CD4-positive, alpha-beta T cell treated with Interleukin-21 for 1 hour (primary cell): ENCODE results near the gene OXTR.
"Not testable (repeated sequence)": the region's sequence is repeated elsewhere in the genome, so short reads cannot be mapped to it uniquely, and the experiment has no call there.

Source experiments
- DNase-seq: peaks from one replicate; pipeline ENCODE4 v3.0.0-alpha.2; 2020

The OXTR gene

DNA sequence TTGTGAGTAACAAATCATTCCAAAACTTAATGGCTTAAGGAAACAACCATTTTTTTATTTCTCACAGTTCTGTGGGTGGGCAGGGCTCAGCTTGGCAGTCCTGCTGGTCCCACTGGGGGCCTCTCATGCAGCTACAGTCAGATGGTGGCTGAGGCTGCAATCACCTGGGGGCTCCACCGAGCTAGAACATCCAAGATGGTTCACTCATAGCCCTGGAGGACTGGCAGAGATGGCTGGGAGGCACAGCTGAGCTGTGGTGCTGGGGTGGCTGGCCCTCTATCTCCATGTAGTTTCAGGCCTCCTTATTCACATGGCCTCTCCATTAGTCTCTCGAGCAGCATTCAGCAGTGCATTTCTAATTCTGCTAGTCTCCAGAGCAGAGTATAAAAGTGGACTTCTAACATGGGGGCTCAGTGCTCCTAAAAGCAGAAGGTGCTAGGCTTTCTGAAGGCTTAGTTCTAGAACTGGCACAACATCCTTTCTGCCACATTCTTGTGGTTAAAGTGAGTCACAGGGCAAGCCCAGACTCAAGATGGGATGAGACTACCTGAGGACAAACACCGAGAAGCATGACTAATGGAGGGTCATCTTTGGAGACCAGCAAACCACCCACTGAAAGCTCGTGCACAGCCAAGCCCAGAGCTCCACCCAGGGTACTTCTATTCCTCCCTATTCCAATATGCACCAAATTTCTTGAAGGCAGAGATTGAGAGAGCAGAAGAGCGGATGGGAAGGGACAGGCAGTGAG, 29.5 kb downstream of the OXTR start:
- no peak for DNase-seq

DNA sequence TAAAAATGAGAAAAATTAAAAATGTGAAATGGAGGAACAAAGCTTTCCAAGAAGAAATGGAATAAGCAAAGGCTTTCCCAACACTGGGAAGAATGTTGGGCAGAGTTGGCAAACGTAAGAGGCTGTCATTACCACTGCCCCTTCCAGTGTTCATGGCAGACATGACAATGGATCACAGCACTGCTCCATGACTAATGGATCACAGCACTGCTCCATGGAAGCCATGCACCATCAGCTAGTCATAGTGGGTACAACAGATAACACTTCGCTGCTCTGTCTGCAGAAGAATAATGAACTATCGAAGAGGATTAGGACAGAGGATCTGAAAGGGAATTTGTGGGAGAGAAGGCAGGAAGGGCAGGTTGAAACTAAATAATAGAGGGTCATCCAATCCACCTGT, 30.8 kb downstream of the OXTR start:
- no peak for DNase-seq

DNA sequence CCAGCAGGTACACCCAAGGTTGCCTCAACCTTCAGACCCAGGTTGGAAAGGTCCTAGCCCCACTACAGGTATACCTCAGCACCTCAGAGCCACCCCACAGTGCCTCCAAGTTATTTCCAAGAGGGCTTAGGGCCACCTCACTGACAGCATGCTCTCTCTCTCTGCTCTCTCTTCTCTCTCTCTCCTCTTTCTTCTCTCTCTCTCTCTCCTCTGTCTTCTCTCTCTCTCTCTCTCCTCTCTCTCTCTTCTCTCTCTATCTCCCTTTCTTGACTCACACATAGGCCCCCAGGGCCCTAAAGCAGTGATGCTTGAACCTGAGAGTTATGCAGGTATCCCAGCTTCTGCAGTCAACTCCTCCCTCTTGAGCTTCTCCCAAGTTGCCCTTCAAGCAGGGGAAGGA, 31.6 kb downstream of the OXTR start:
- no peak for DNase-seq

DNA sequence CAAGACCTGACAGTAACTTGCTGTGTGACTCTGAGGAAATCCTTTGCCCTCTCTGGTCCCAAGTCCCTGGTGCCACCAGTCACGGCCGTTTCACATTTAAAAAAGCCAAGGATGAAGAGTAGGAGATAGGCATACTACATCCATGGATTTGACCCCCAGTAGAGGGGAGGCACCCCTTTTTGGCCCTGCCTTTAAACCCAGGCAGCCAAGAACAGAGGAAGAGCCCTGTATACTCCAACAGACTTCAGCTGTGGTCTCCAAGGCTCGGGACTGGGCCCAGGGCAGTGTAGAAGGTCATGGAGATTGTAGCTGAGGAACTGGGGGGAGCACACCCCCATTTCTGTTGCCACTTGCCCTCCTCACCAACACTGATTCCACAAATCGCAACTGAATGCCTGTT, 32.1 kb downstream of the OXTR start:
- no peak for DNase-seq

DNA sequence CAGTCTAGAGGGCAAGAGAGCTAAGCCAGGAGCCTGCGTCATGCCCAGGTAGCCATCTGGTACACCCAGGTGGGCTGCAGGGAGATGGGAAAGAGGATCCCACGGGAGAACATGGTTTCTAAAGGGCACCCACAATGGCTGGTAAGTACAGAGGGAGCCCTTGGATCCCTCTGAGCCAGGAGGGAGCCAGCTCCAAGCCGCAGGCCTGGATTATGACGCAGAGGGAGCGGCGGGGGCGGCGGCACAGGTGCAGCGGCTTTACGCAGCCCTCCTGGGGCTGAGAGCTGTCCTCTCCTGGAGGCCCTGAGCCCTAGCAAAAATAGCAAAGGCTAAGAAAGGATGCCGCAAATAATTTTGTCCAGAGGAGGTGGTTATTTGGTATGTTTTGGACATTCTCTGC, 33.0 kb downstream of the OXTR start:
- DNase-seq: no peak

DNA sequence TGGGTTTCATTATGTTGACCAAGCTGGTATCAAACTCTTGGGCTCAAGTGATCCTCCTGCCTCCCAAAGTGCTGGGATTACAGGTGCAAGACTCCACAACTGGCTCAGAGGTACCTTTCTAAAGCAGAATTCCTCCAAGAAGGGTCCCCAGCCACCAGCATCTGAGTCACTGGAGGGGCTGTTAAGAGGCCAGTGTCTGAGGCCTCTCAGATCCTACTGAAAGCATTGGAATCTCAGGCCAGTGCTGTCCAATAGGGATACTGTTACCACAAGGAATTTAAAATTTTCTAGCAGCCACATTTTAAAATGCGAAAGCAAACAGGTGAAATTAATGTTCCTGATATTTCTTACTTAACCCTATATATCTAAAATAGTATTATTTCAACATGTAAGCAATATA, 34.5 kb downstream of the OXTR start:
- DNase-seq: no peak

DNA sequence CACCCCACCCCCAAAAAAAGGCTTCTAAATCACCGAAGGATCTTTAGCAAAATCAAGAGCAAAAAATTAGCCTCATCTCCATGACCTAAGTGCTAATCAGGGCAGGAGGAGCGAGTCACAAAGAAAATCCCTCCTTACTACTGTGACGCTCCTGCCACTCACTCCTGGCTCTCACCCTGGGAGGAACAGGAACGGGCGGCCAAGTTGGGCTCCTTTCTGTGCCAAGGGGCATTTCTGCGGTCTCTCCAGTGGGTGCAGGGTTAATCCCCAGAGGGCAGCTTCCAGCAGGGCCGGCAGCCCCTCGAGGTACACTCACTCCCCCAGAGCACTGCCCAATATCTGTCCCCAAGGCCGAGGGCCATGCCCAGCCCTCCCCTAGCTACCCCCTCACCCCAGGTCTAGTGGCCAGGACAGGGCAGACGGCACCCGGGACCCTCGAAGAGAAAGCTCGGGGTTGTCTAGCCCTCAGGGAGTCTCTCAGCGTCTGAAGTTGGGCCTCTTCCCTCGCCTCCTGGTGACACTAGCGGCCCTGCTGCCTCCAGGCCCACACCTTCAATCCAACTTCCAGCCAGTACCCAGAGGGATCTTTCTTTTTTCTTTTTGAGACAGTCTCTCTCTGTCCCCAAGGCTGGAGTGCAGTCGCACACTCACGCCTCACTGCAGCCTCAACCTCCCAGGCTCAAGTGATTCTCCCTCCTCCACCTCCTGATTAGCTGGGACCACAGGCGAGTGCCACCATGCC, 35.1 kb downstream of the OXTR start:
- no peak for DNase-seq

DNA sequence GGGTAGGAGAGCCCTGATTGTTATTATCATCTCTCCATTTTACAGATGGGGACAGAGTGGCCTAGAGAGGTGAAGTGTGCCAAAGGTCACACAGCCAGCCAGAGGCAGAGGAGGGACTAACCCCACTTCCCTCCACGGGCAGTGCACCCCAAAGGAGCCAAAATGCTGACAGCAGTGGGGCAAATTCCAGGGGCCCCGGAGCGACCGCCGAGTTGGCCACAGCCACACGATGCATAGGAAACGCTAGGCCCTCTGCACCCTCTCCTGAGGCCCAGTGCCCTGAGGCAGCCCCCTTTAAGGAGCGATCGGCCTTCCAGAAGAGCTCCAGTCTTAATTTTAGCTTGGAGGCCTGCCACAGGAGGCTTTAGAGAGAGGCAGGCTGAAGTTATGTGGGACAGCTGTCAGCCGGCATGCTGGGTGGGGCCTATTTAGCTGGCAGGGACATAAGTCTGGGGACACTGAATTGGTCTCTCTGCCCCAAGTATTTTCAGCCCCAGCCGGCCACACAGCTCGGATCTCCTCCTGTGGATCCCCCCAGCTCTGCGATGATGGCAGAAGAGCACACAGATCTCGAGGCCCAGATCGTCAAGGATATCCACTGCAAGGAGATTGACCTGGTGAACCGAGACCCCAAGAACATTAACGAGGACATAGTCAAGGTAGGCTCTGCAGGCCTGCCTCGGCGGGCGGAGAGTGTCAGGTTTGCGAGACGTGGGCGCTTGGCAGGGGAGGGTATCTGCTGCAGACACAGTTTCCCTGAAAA, 35.9 kb downstream of the OXTR start, which contains the start of gene CAV3:
CAV3 (plus strand) TSS at position 471 of the 763 bp plus-strand sequence; CDS start at position 546, 75 bp downstream.
- no peak for DNase-seq

DNA sequence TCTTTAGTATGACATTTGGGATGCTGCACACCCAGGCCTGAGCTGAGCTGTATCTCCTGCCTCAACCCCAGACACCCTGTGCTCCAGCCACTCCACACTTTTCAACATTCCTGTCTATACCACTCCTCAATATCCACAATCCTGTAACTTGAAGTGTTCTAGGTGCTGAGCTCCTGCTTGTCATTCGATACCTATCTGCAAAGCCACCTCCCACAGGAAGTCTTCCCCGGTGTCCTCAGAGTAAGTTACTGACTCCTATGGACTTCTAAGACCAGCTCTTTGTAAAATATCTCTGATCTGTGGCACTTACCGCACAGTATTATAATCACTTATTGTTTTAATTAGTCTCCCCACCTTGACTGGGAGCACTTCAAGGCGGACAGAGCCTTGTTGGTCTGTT, 37.0 kb downstream of the OXTR start:
- DNase-seq: no peak

DNA sequence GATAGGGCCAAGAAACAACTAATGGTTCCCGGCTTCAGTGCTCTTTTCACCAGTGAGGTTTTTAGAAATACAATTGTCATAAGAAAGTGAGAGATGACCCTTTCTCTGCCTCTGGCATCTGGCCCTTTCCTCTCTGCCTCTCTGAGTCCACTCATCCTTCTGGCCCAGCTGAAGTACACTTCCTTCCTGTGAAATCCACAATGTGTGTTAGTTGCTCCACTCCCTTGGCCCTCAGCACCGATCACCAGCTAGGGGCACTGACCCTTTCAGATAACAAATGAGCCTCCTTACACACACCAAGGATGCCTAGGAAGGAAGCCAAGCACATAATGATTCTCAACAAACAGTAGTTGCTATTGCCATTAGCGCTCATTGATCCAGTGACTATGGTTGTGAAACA, 38.8 kb downstream of the OXTR start:
- no peak for DNase-seq

DNA sequence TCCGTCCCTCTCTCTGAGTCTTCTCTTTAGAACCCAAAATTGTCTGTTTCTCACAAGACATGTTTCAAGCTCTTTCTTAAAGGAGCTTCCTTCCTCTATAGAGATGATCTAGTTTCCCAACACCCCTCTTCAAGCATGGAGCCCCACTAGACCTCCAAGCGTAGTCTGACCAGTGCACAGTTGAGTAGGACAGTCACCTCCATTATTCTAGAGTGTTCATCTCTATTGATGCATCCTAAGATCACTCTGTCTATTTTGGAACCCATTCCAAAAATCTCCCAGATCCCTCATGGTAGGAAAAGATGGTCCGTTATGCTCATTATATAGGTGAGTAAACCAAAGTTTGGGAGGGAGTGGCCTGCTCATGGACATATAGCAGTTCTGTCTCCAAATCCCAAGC, 39.9 kb downstream of the OXTR start:
- no peak for DNase-seq

DNA sequence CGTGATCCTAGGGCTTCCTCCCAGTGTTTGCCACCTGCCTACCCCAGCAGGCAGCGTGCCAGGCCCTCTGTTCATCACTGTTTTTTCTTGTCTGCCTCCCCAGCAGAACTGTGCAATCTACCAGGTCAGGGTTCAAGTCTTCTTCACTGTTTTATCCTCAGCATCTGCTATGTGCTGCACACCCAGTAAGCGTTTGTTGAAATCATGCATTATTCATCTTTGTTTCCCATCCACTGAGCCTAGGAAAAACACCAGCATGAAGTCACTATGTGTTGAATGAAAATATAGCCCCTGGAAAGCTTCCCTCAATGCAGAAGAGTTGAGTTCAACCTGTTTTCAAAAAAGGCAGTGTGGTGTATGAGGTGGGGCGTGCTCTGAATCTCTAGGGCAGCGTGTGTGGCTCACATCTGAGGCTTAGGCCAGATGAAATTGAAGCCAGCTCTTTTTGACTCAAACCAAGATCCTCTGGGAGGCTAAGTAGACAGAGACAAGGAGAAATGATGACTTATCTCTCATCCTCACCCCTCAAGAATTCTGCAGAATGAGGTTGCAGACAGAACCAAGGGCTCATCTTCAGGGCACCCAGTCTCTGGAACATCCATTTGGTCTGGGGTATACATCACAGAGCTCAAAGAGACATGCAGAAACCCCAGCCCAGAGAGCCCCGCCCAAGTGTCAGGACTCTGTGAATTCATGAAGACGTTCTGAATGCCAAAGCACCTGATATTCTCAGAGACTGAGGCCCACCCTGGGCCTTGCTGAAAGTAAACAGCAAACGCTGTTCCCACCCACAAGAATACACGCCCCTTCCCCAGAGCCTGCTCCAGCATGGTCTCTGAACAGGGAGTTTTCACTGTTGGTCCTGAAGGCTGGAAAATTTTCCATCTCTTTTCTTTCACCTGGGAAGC, 41.6 kb downstream of the OXTR start:
- DNase-seq: no peak

DNA sequence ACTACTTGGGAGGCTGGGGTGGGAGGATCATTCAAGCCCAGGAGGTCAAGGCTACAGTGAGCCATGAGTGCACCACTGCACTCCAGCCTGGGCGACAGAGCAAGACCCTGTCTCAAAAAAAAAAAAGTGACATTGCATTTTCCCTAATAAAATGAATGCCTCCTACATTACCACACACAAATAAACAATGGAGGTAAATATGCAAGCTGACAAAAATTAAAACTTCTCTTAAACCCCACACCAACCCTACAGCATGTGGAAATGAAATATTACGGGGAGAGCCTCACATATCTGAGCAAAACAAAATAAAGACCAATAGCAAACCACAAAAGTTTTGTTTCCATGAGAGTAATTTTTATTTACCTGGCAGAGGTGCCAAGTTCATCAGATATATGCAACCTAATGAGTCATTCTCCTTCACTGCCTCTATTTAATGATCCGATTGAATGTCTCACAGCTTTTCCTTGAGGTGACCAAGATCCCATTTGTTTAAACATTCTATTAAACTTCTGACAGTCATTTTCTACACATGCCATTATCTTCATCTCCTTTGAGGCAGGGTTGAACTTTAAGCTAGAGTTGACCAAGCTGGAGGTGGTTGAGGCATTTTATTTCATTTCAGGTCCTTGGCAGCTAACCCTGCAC, 45.2 kb downstream of the OXTR start:
- DNase-seq: no peak

DNA sequence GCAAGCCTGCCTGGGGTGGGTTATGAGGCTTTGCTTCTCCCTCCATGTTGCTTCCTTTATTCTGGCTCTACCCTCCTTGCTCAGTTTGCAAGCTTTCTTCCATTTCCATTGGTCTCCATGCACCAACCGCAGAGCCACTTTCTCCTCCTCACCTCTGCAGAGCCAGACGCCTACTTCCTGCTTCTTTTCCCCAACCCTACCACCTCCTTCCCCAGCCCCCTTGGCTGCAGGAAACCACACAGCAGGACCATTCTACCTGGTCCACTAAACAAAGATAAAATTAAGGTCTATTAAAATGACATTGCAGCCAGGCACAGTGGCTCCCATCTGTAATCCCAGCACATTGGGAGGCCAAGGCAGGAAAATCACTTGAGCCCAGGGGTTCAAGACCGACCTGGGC, 45.8 kb downstream of the OXTR start:
- no peak for DNase-seq

DNA sequence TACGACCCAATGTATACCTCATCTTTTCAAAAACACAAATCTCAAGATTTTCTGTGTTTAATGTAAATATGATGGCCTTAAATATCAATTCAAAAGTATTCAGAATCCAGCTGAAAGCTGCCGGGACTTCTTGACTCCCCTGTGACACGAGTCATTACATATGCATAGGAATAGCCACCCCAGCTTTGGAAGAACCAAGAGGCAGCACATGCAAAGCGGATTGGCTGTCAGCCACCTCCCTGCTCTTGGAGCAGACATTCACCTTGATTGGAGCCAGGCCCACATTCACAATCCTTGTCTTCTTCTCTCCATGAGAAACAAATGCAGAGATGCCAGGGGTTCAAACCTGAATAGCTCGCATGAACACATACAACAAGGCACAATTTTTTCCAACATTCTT, 46.6 kb downstream of the OXTR start:
- DNase-seq: no peak

DNA sequence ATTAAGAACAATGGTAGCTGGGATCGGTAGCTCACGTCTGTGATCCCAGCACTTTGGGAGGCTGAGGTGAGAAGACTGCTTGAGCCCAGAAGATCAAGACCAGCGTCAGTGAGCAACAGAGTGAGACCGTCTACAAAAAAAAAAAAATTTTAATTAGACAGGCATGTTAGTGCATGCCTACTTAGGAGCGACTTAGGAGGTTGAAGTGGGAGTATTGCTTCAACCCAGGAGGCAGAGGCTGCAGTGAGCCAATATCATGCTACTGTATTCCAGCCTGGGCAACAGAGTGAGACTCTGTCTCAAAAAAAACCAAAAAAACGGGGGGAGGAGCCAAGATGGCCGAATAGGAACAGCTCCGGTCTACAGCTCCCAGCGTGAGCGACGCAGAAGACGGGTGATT, 53.7 kb downstream of the OXTR start:
- DNase-seq: not testable (repeated sequence)

DNA sequence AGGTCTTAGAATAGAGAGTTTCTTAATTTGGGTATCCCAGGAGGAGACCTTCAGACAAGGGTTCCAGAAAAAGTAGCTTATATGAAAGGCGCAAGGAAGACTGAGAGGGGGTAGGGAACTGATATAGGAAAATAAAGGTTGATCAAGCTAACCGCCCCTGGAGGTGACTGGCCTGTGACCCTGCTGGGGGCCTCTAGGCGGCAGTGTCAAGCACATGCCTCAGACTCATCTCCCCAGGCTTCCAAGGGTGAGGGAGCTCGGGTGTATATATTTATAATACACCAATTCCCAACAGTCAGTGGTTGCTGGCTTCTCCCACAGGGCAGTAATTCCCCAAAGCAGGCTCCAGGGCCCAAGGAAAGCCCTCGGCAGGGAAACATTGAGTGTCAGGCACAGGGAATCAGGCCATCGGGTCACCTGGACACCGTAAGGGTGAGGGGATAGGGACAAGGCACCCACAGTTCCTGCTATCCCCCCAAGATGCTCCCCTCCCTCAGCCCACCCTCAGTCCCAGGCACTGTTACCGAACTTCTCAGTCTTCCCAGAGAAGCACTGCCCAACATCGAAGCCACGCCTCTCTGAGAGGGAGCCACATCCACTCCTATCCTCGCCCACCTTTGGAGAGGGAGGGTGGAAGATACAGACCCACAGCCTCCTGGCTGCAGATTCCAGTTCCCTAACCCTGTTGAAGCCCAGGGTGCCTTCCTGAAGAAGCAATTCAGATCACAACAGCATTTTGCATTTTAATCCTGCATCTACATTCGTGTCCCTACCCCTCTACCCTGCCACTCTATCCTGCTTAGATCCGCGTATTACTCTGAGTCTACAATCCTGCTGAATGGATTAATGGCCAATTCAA, 55.3 kb downstream of the OXTR start:
- no peak for DNase-seq

DNA sequence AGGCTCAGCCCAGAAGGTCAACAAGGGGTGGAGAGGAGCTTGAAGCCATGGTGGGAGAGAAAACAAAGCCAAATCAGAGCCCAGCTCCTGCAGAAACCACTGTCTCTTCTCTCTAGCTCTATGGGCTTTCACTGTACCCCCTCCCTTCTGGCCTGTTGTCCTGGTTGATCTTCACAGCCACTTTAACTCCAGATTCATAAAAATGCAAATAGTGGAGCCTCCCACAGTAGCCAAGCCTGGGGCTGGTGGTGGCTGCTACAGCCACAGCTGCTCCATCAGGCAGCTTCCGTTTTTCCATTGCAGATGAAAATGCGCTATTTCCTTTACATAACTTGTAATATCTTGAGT, 56.5 kb downstream of the OXTR start:
- DNase-seq: no peak

DNA sequence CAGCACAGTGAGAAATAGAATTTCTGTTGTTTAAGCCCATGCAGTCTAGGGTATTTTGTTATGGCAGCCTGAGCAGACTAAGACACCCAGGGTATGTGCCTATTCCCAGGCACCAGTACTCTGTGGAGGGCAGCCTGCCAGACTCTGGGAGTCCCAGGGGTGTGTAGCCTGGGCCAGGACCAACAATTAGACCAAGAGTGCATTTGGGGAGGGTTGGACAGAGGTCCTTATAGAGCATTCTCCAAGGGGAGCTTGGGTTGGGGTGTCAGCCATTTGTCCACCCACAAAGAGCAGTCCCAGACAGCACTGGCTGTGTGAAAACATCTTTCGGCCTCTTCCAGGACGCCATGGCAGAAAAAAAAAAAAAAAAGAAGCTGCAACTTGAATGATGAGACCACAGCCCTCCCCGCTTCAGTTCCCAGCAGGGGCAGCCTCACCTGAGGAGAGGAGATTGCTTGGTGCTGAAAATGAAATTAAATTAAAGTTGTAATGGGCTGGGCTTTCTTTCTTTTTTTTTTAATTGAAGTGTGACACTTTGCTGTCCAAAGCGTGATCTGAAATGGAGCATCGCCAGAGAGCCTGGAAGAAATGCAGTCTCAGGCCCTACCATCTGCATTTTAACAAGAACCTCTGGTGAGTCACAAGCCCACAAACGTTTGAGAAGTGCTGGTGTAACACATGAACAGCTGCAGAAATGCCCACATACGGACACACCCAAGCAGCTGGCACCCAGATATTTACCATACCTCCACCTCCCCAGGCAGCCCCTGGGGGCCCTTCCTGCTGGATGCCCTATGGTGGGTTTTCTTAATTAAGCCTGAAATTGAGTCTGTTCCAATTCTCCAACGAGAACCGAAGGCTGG, 57.1 kb downstream of the OXTR start:
- DNase-seq: peak; percentile 11

DNA sequence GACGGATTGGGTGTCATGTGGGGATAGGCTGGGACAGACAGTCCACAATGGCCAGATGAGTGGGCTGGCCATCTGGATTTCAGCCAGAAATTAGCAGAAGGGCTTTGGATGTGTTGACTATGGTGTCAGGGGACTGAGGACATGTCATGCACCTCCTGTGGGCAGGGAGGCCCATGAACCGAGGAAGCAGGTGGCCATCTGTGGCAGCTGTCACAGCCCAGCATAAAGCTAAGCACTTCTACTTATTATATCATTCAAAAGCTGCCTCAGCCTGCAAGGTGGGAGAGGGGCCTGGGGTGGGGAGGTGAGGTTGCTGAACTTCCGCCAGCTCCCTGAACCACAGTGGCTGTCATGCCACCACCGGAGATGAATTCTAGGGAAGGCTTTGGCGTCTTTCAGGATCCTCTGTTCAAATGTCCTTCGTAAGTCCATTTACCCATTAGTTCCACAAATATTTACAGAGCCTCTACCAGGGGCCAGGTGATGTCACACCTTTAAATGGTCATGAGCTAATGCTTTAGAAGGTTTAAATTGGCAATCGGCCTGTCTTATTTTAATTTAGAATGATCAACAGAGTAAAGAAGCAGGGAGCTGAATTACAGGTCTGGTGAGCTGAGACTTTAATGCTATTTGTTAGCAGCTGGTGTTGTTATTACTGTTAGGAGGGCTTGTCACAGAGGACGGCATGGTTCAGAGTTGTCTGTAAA, 59.5 kb downstream of the OXTR start:
- no peak for DNase-seq
